IMR-90 (cell line): ENCODE measurements around the gene TRMT2A.

Experiments used
- BHLHE40 ChIP-seq: fragments of 150-350 bp; IDR thresholded peaks from 2 replicates; pipeline ENCODE4 v1.6.1; 2016; ENCODE audit warnings: mild to moderate bottlenecking, low read depth, low read length
- POLR2A ChIP-seq: IDR thresholded peaks from 2 replicates; pipeline ENCODE4 v1.6.1; 2012; ENCODE audit warnings: mild to moderate bottlenecking, low read depth, low read length
- RAD21 ChIP-seq: IDR thresholded peaks from 2 replicates; pipeline ENCODE4 v1.6.1; 2012; ENCODE audit warnings: low read length, improper control_type of control experiment
- RFX5 ChIP-seq: IDR thresholded peaks from 2 replicates; pipeline ENCODE4 v1.8.0; 2012; ENCODE audit warnings: low read depth, mild to moderate bottlenecking, low read length, moderate library complexity
- TF ChIP-seq, protein P1 (sequence below): conservative IDR thresholded peaks from 2 replicates; pipeline ENCODE4 v1.5.1; 2012; ENCODE audit warnings: mild to moderate bottlenecking, low read depth, low read length, improper control_type of control experiment
- TF ChIP-seq, protein P2 (sequence below): fragments of 150-350 bp; IDR thresholded peaks from 2 replicates; pipeline ENCODE4 v1.6.1; 2017; ENCODE audit warnings: mild to moderate bottlenecking, antibody characterized with exemption, low read length, low read depth

- TF ChIP-seq, protein P1, sequence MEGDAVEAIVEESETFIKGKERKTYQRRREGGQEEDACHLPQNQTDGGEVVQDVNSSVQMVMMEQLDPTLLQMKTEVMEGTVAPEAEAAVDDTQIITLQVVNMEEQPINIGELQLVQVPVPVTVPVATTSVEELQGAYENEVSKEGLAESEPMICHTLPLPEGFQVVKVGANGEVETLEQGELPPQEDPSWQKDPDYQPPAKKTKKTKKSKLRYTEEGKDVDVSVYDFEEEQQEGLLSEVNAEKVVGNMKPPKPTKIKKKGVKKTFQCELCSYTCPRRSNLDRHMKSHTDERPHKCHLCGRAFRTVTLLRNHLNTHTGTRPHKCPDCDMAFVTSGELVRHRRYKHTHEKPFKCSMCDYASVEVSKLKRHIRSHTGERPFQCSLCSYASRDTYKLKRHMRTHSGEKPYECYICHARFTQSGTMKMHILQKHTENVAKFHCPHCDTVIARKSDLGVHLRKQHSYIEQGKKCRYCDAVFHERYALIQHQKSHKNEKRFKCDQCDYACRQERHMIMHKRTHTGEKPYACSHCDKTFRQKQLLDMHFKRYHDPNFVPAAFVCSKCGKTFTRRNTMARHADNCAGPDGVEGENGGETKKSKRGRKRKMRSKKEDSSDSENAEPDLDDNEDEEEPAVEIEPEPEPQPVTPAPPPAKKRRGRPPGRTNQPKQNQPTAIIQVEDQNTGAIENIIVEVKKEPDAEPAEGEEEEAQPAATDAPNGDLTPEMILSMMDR: no peak
- TF ChIP-seq, protein P2, sequence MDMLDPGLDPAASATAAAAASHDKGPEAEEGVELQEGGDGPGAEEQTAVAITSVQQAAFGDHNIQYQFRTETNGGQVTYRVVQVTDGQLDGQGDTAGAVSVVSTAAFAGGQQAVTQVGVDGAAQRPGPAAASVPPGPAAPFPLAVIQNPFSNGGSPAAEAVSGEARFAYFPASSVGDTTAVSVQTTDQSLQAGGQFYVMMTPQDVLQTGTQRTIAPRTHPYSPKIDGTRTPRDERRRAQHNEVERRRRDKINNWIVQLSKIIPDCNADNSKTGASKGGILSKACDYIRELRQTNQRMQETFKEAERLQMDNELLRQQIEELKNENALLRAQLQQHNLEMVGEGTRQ: no peak
- TF ChIP-seq POLR2A (no peak), BHLHE40 (no peak), RFX5 (no peak), RAD21 (no peak)
Observed at GRCh38 chr22:20124083-20124787, 7.2 kb upstream of the TRMT2A start.
